ENCODE data around the gene PLCL1.

Gene PLCL1

GRCh38 chr2:198073253-198073652, 268.9 kb downstream of the PLCL1 start:
- no peak for DNase-seq

DNA sequence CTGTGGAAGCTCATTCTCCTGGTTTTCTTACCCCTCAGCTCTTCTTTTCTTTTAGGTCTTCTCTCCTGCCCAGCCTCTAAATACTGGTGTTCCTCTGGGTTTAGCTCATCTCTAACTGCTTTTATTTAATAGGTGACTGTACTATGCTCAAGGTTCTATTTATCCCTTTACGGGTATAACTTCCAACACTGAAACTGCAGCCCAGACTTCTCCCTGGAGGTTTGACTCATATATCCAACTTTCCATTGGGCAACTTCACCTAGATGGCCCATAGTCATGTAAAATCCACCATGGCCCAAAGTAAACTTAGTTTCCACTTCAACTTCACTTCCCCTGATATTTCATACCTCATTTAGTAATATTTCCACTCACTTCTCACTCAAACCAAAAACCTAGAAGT, 273.1 kb downstream of the PLCL1 start:
- DNase-seq: no peak

- no peak for DNase-seq
Measured at GRCh38 chr2:198080879-198081765, 276.7 kb downstream of the PLCL1 start.

GRCh38 chr2:198084156-198084555, 279.8 kb downstream of the PLCL1 start:
- DNase-seq: no peak

- DNase-seq: no peak
Measured at GRCh38 chr2:198096002-198096401, 291.6 kb downstream of the PLCL1 start.

DNA sequence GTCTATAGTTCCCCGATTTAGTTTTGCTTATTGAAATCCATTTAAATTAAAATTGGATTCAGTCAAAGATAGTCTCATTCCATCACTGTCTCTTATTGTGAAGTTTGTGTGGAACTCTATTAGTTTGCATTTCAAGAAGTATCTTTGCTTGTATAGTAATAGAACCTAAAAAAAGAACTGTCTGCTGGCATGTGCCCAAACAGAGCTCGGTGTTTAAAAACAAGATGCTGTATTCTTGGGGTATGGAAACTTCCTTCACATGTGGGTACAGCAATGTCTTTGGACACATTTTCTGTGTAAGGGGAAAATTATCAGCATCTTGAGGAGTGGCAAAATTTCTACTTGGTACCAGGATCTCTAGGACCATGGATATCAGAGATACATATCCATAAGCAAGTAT, 292.6 kb downstream of the PLCL1 start:
- no peak for DNase-seq

- DNase-seq: no peak
Measured at GRCh38 chr2:198097630-198098029, 293.2 kb downstream of the PLCL1 start.

- no peak for DNase-seq
Measured at GRCh38 chr2:198098386-198098785, 294.0 kb downstream of the PLCL1 start.

DNA sequence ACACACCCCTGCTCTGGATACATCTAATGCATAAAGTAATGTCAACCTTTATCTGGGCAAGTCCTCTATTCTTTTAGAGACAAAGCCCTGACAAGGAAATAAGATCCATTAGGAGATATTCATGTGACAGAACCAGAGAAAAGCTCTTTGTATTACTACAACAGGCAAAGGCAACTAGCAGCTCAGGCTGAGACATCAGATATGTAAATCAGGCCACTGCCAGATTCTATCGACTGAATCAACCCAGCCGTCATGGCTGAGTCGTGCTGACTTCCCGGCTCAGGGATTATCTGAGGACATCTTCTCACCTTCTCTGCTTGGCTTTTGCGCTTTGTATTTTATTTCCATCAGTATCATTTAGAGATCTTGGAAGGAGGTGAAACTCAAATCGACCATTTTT, 294.5 kb downstream of the PLCL1 start:
- DNase-seq: no peak

- DNase-seq: no peak
Measured at GRCh38 chr2:198100346-198100745, 296.0 kb downstream of the PLCL1 start.

- DNase-seq: no peak
Measured at GRCh38 chr2:198101688-198102087, 297.3 kb downstream of the PLCL1 start.

DNA sequence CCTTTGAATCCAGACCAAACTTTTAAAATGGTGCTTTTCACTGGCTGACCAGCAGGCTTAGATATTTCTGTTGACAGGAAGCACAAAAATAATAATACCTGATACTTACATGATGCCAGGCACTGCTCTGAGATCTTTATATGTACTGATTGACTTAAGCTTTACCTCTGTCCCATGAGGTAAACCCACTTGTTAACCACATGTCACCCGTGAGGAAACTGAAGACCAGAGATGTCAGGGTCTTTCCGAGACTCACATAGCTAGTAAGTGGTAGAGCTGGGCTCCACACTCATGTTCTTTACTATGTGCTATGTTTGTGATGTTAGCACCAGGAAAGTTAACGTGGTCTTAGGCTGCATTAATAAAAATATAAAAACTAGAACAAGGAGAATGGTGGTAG, 297.7 kb downstream of the PLCL1 start:
- DNase-seq: no peak

DNA sequence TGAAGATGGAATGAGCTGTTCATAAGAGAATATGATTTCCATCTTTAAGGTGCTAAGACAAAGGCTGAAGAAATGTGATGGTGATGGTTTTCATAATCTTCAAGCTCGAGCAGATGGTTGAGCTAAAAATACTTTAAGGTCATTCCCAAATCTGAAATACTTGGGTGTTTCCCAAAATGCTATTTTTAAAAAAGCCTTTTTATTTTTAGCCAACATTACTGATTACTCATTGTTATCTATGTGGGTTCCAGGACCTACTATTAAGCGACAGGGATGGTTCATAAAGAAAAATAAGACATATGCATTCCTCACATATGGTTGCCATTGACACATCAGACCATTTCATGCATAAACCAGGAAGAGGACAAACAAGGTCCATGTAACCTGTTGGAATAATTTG, 298.5 kb downstream of the PLCL1 start:
- DNase-seq: no peak

- no peak for DNase-seq
Measured at GRCh38 chr2:198106621-198107385, 302.4 kb downstream of the PLCL1 start.

- no peak for DNase-seq
Measured at GRCh38 chr2:198113316-198113715, 308.9 kb downstream of the PLCL1 start.

- DNase-seq: no peak
Measured at GRCh38 chr2:198114064-198114463, 309.7 kb downstream of the PLCL1 start.

DNA sequence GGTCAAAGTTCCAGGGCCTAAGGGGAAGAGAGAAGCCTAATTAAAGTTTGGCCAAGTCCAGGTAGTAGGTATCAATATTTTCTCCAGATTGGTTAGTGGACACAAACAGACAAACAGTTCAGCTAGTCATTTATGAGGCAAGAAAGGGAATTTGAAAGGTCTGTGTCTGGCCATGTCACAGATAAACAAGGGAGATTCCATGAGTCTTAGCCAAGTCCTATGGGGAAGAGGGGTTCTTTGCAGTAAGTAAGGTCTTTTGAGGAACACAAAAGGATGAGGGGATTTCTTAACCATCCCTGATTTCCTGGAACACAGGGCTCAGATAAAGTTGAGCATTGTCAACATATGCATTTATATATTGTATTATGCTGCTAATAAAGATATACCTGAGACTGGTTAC, 310.8 kb downstream of the PLCL1 start:
- DNase-seq: no peak

DNA sequence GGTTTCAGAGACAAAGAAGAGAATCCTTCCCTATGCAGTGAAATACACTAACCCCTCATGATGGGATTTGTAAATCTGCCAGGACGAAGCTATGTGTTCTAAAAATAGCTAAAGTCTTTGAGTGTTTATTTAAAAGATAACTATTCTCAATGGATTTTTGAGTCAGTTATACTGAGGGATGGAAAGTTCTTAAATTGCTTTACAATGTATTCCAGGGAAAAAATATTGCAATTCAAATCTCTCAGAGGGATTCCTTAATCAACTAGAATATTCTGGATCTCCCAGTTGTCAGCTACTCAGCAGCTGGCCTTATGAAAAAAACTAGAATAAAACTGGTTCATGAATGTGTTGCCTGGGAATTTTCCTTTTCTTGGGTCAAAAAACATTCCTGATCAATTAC, 312.4 kb downstream of the PLCL1 start:
- no peak for DNase-seq

DNA sequence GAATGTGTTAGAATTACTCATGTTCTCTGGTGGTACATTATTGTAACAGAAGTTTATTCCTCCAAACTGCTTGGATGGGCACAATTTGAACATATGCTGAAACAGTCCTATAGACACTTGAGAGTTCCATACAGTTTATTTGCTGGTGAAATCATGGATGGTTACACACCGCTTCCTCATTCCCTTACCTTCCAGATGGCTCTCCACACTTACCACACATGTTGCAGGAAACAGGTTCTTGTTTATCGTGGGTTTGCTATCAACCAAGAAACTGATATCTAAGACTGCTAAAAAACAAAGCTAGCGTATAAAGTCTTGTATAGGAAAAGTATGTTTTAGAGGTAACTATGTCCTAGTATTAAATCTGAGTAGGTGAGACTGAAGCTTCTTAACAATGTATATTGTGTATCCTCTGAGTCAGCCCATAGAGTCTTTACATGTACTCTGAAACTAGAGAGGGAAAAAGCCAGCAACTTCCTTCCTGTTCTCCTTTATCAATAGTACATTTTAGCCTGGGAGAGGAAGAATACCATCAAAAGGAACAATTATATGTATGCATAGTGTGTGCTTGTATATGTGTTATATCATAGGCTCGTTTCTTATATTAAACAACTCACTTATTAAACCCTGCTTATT, 313.1 kb downstream of the PLCL1 start:
- DNase-seq: no peak

- peak; percentile 34 for DNase-seq
Measured at GRCh38 chr2:198127627-198128026, 323.2 kb downstream of the PLCL1 start.

- no peak for DNase-seq
Measured at GRCh38 chr2:198129609-198130008, 325.2 kb downstream of the PLCL1 start.

- no peak for DNase-seq
Measured at GRCh38 chr2:198134293-198134955, 330.0 kb downstream of the PLCL1 start.

DNA sequence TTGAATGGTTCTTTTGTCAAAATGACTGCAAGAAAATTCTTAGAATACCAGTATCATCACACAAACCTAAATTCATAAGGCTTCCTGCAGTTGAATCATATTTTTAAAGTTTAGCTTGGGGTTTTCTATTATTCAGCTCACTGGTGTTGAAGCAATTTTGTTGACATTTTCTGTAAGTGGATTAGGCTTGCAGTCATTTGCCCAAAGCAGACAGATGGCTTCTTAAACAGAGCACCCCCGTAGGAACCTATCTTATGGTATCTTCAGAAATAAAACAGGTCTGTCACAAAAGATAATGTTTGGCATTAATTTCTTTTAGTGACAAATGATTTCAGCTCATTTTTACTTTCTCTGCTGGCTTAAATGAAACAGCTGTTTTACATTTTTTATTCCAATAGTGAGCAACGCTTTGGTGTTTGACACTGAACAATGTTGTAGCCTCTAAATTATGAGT, 331.1 kb downstream of the PLCL1 start:
- no peak for DNase-seq
